ENCODE measurements around the gene NCAM2. TPM values are rescaled to one million over a fixed set of nuclear protein-coding genes. Genes with fewer than 3 reads are reported as not detected.

Gene NCAM2
- total and polyA plus RNA-seq, 2 donors (not counting 3 experiments of a cell fraction or from before 2014, with no cell fraction given): 0.11 to 0.27 TPM

DNA sequence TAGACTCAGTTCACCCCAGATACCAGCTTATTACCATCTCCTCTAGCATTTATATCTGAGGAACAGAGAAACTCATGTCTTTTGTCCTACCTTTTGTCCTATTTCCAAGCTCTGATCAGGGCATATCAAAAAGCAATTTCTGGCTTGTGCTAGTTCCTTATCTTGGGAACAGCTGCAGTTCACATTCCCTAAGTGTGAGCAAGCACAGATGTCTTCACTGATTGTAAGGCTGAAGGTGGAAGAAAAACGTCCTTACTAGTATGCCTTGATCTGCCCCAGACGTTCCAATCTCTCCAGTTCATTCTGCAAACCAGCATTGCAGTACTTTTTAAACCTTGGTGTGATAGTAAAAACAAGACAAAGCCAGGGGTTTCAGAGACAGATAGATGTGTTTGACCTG, 139.8 kb downstream of the NCAM2 start:
- dilution Hi-C loops (cut with MboI; ENCODE audit: extremely low pct_ligation_motif_present, low sequenced_read_pairs) (no loop called here), intact Hi-C loops (cut with micrococcal nuclease) (no loop called here)
- no peak for FAIRE-seq

More for the DNA sequence above, 139.8 kb downstream of the NCAM2 start:
- Histone ChIP-seq H3K9ac (replicated peaks; ENCODE audit: extremely low read depth, insufficient read depth, low read length) (no peak overlapping the region), H2AFZ (ENCODE audit: low read depth, low read length) (no peak overlapping the region), H3K79me2 (ENCODE audit: control insufficient read depth, insufficient read depth, low read length) (no peaks in the 10 kb centered on the region), H3K9me3 (replicated peaks; ENCODE audit: control insufficient read depth, insufficient read depth, low read length) (no peaks in the 10 kb centered on the region), H3K4me2 (ENCODE audit: insufficient read depth, low read length) (no peak overlapping the region), H3K4me1 (ENCODE audit: control insufficient read depth, extremely low read depth, insufficient read depth, low read length) (no peaks in the 10 kb centered on the region), H3K27me3 (ENCODE audit: control insufficient read depth in 2 of 2, insufficient read depth in 2 of 2, low read length in 2 of 2) (no peaks in the 10 kb centered on the region), H3K9me1 (replicated peaks; ENCODE audit: control insufficient read depth, extremely low read depth, insufficient read depth, low read length) (no peaks in the 10 kb centered on the region), H3K27ac (ENCODE audit: insufficient read depth, low read depth, low read length) (no peak overlapping the region), H3K4me3 (replicated peaks in 1 of 3; ENCODE audit: insufficient read depth in 1 of 3, low read depth in 1 of 3, low read length in 3 of 3) (no peak overlapping the region), H4K20me1 (replicated peaks; ENCODE audit: control insufficient read depth, extremely low read depth, insufficient read depth, low read length) (no peaks in the 10 kb centered on the region), H3K36me3 (ENCODE audit: control insufficient read depth in 2 of 2, extremely low read depth in 1 of 2, insufficient read depth in 2 of 2, low read length in 2 of 2) (no peaks in the 10 kb centered on the region)
- ChIA-PET CTCF (no interaction called here), POLR2A (interaction anchor here (0.6 kb wide), 1 partner anchor 15 kb away, joined by 6 read pairs; no protein-coding TSS in a partner anchor)
- no peak for DNase-seq (ENCODE audit: low read depth, low spot score)
- TF ChIP-seq GATA2 (IDR thresholded peaks at IDR 0.05; ENCODE audit: insufficient read depth, insufficient read length, low read depth, low read length) (no peak), JUN (IDR thresholded peaks at IDR 0.05; ENCODE audit: borderline replicate concordance, insufficient read depth, insufficient read length, low read depth) (no peak), EZH2 (IDR thresholded peaks at IDR 0.05; ENCODE audit: borderline replicate concordance, low read depth, low read length, severe bottlenecking) (no peak), POLR2A (IDR thresholded peaks at IDR 0.05; ENCODE audit: low read depth, low read length) (no peak), POLR2AphosphoS5 (IDR thresholded peaks at IDR 0.05; ENCODE audit: insufficient read depth, low read depth, low read length) (no peak), MYC (IDR thresholded peaks at IDR 0.05; ENCODE audit: low read depth, low read length) (no peak), MAX (IDR thresholded peaks at IDR 0.05; ENCODE audit: insufficient read depth, insufficient read length) (no peak), FOS (IDR thresholded peaks at IDR 0.05; ENCODE audit: borderline replicate concordance, insufficient read depth, low read length) (no peak)
- TF ChIP-seq, protein P1, sequence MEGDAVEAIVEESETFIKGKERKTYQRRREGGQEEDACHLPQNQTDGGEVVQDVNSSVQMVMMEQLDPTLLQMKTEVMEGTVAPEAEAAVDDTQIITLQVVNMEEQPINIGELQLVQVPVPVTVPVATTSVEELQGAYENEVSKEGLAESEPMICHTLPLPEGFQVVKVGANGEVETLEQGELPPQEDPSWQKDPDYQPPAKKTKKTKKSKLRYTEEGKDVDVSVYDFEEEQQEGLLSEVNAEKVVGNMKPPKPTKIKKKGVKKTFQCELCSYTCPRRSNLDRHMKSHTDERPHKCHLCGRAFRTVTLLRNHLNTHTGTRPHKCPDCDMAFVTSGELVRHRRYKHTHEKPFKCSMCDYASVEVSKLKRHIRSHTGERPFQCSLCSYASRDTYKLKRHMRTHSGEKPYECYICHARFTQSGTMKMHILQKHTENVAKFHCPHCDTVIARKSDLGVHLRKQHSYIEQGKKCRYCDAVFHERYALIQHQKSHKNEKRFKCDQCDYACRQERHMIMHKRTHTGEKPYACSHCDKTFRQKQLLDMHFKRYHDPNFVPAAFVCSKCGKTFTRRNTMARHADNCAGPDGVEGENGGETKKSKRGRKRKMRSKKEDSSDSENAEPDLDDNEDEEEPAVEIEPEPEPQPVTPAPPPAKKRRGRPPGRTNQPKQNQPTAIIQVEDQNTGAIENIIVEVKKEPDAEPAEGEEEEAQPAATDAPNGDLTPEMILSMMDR (IDR thresholded peaks at IDR 0.05; ENCODE audit: extremely low read depth in 1 of 2, insufficient read depth in 1 of 2, low read depth in 1 of 2, low read length in 2 of 2): no peak
- BruUV-seq (replicated peaks): no TSS peak
